SK-N-SH treated with all-trans-retinoic acid at 6 μM for 48 hours (cell line): ENCODE data around the gene WFDC6.

Experiments
- ARNTL ChIP-seq: fragments of 450-650 bp; formaldehyde crosslinking; IDR thresholded peaks from 2 replicates; pipeline ENCODE4 v1.5.0; 2020; ENCODE audit warnings: low read depth, mild to moderate bottlenecking, moderate library complexity, borderline replicate concordance
- BACH2 ChIP-seq: fragments of 250-450 bp; sonication (Bioruptor Pico); IDR thresholded peaks from 2 replicates; pipeline ENCODE4 v1.9.0; 2021; ENCODE audit warnings: mild to moderate bottlenecking, borderline replicate concordance
- CREB5 ChIP-seq: fragments of 250-450 bp; sonication (Bioruptor Pico); IDR thresholded peaks from 2 replicates; pipeline ENCODE4 v1.5.1; 2020; ENCODE audit warnings: low read depth, mild to moderate bottlenecking, moderate library complexity
- ESRRG ChIP-seq: fragments of 250-450 bp; sonication (Bioruptor Pico); IDR thresholded peaks from 2 replicates; pipeline ENCODE4 v1.6.1; 2021; ENCODE audit warnings: mild to moderate bottlenecking
- OSR1 ChIP-seq: fragments of 250-450 bp; sonication (Bioruptor Pico); IDR thresholded peaks from 2 replicates; pipeline ENCODE4 v1.8.0; 2022; ENCODE audit warnings: moderate library complexity, mild to moderate bottlenecking, inconsistent platforms
- PATZ1 ChIP-seq: fragments of 250-450 bp; sonication (Bioruptor Pico); IDR thresholded peaks from 2 replicates; pipeline ENCODE4 v1.8.0; 2020; ENCODE audit warnings: mild to moderate bottlenecking, moderate library complexity, borderline replicate concordance
- PPARA ChIP-seq: fragments of 250-450 bp; sonication (Bioruptor Pico); IDR thresholded peaks from 2 replicates; pipeline ENCODE4 v1.5.0; 2020; ENCODE audit warnings: mild to moderate bottlenecking, borderline replicate concordance
- SNAI2 ChIP-seq: fragments of 250-450 bp; sonication (Bioruptor Pico); IDR thresholded peaks from 2 replicates; pipeline ENCODE4 v1.5.0; 2020; ENCODE audit warnings: mild to moderate bottlenecking, moderate library complexity
- ZC3H10 ChIP-seq: fragments of 250-450 bp; sonication (Bioruptor Pico); IDR thresholded peaks from 2 replicates; pipeline ENCODE4 v1.5.1; 2021; ENCODE audit warnings: mild to moderate bottlenecking, moderate library complexity
- ZFP3 ChIP-seq: fragments of 250-450 bp; sonication (Bioruptor Pico); IDR thresholded peaks from 2 replicates; pipeline ENCODE4 v1.5.0; 2020; ENCODE audit warnings: mild to moderate bottlenecking, moderate library complexity
- ZFP30 ChIP-seq: fragments of 450-650 bp; formaldehyde crosslinking; IDR thresholded peaks from 2 replicates; pipeline ENCODE4 v1.5.0; 2022; ENCODE audit warnings: mild to moderate bottlenecking, moderate library complexity
- ZNF8 ChIP-seq: fragments of 450-650 bp; formaldehyde crosslinking; IDR thresholded peaks from 2 replicates; pipeline ENCODE4 v1.5.0; 2020; ENCODE audit warnings: mild to moderate bottlenecking, moderate library complexity
- TF ChIP-seq, protein P1 (sequence below): fragments of 250-450 bp; sonication (Bioruptor Pico); IDR thresholded peaks from 2 replicates; pipeline ENCODE4 v1.8.0; 2021; ENCODE audit warnings: low read depth, mild to moderate bottlenecking, moderate library complexity, borderline replicate concordance

- no peak for TF ChIP-seq ZFP30 (CRISPR knock-in tag)
- no peak for TF ChIP-seq ZNF8
- no peak for TF ChIP-seq ZFP3 (CRISPR knock-in tag)
- TF ChIP-seq, protein P1, sequence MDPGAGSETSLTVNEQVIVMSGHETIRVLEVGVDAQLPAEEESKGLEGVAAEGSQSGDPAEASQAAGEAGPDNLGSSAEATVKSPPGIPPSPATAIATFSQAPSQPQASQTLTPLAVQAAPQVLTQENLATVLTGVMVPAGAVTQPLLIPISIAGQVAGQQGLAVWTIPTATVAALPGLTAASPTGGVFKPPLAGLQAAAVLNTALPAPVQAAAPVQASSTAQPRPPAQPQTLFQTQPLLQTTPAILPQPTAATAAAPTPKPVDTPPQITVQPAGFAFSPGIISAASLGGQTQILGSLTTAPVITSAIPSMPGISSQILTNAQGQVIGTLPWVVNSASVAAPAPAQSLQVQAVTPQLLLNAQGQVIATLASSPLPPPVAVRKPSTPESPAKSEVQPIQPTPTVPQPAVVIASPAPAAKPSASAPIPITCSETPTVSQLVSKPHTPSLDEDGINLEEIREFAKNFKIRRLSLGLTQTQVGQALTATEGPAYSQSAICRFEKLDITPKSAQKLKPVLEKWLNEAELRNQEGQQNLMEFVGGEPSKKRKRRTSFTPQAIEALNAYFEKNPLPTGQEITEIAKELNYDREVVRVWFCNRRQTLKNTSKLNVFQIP = no peak
- no peak for TF ChIP-seq CREB5
- no peak for TF ChIP-seq PATZ1 (CRISPR knock-in tag)
- no peak for TF ChIP-seq ZC3H10 (CRISPR knock-in tag)
- no peak for TF ChIP-seq SNAI2 (CRISPR knock-in tag)
- TF ChIP-seq PPARA = no peak
- TF ChIP-seq BACH2 (CRISPR knock-in tag) = no peak
- TF ChIP-seq ARNTL = no peak
- no peak for TF ChIP-seq ESRRG (CRISPR knock-in tag)
- no peak for TF ChIP-seq OSR1 (CRISPR knock-in tag)
Observed at GRCh38 chr20:45487231-45487635, 52.0 kb downstream of the WFDC6 start.
